Hypothalamus (tissue), 51 donors: ENCODE measurements around the gene UBXN1.

ENCODE experiments used
- DNase-seq, 51 donors: peaks; one replicate each; lab custom pipeline; 2025; lab: John Stamatoyannopoulos, UW

Gene UBXN1, protein sequence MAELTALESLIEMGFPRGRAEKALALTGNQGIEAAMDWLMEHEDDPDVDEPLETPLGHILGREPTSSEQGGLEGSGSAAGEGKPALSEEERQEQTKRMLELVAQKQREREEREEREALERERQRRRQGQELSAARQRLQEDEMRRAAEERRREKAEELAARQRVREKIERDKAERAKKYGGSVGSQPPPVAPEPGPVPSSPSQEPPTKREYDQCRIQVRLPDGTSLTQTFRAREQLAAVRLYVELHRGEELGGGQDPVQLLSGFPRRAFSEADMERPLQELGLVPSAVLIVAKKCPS

DNA sequence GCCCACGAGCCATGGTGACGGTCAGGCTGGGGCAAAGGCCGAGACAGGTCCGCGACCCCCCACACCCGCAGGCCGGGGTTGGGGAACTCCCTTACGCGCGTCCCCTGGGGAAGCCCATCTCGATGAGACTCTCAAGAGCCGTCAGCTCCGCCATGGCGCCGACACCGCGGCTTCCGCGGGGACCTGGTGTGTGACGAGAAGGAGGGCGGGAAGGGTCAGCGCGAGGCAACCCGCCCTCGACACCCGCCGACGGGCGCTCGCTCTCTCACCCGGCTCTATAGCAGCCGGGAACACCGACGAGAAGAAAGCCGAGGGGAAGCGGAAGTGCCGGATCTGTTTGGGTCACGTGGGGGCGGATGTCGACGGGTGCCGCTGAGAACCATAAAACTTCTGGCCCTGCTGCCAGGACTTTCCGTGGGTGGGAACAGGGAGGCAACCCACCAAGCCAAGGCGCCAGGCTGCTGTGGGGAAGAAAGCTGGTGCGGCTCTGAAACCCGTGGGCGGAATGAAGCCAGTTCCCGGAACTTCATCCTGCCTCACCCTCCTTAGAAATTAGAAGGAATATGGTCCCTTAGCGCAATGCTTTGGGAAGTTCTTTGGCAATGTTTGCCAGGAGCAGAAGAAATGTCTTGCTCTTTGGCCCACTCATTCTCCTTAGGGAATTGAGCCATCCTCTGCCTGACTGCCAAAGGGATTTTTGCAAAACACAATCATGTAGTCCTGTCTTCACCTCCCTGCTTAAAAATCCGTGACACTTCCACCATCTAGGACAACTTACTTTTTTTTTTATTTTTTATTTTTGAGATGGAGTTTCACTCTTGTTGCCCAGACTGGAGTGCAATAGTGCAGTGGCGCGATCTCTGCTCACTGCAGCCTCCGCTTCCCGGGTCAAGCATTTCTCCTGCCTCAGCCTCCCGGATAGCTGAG is at the start of gene UBXN1:
Gene UBXN1 (minus strand): TSS at position 304 of the 927 bp plus-strand sequence. CDS start 150 bp downstream, at position 154.
- peak; percentile 58 to 93 (median 81) for DNase-seq

- peak; percentile 35 to 93 (median 79) for DNase-seq
Observed at GRCh38 chr11:62728171-62728988, 49.5 kb upstream of the UBXN1 start, which contains the start of gene TTC9C. TTC9C (plus strand) TSS chr11:62728486; CDS start chr11:62728849, 363 bp downstream.

GRCh38 chr11:62727872-62728170 is 48.9 kb upstream of the UBXN1 start:
- DNase-seq, result peak in 50 of 51 donors; percentile 53 to 99 (median 82)

GRCh38 chr11:62727165-62727871 is 48.4 kb upstream of the UBXN1 start, which contains the start of gene HNRNPUL2:
HNRNPUL2 (minus strand) TSS chr11:62727457; CDS start chr11:62727156, 301 bp downstream.
- peak; percentile 89 to 99 (median 96) for DNase-seq

DNA sequence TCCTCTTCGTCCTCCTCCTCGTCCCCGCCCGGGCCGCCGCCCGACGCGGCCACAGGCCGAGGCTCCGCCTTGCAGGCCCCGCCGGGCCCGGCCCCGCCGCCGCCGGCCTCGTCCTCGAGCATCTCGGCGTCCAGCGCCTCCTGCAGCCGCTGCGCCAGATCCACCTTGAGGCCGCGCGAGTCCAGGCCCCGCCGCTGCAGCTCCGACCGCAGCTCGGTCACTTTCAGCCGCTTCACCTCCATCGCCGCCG is 48.0 kb upstream of the UBXN1 start:
- DNase-seq, result peak in 2 of 51 donors; percentile 44 to 51

- DNase-seq, result peak in 2 of 51 donors; percentile 36 to 54
Observed at GRCh38 chr11:62726156-62726914, 47.5 kb upstream of the UBXN1 start.

- no peak for DNase-seq
Observed at GRCh38 chr11:62725646-62726045, 46.8 kb upstream of the UBXN1 start.

GRCh38 chr11:62724171-62724570 is 45.3 kb upstream of the UBXN1 start:
- no peak for DNase-seq

- DNase-seq, result no peak
Observed at GRCh38 chr11:62721994-62722393, 43.1 kb upstream of the UBXN1 start.

GRCh38 chr11:62719302-62719978 is 40.6 kb upstream of the UBXN1 start:
- no peak for DNase-seq

DNA sequence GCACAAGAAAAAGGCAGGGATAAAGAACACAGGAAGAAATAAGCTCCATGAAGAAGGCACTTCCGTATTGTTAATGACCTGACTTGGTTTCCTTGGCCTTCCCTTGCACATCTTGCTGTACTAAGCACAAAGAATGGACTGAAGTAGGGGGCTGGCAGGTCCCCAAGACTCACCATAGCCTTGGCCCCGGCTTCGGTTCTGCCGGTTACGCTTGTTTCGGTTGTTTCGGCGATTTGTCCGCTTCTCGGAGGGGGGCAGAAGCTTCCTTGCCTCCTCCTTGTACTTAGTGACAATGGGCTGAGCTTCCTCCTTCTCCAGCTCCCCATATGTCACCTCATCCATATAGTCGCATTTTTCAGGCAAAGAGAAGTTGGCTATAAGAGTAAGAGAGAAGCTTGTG is 37.9 kb upstream of the UBXN1 start:
- DNase-seq, result peak in 6 of 51 donors; percentile 2 to 17 (median 9)

GRCh38 chr11:62716206-62716605 is 37.3 kb upstream of the UBXN1 start:
- no peak for DNase-seq

DNA sequence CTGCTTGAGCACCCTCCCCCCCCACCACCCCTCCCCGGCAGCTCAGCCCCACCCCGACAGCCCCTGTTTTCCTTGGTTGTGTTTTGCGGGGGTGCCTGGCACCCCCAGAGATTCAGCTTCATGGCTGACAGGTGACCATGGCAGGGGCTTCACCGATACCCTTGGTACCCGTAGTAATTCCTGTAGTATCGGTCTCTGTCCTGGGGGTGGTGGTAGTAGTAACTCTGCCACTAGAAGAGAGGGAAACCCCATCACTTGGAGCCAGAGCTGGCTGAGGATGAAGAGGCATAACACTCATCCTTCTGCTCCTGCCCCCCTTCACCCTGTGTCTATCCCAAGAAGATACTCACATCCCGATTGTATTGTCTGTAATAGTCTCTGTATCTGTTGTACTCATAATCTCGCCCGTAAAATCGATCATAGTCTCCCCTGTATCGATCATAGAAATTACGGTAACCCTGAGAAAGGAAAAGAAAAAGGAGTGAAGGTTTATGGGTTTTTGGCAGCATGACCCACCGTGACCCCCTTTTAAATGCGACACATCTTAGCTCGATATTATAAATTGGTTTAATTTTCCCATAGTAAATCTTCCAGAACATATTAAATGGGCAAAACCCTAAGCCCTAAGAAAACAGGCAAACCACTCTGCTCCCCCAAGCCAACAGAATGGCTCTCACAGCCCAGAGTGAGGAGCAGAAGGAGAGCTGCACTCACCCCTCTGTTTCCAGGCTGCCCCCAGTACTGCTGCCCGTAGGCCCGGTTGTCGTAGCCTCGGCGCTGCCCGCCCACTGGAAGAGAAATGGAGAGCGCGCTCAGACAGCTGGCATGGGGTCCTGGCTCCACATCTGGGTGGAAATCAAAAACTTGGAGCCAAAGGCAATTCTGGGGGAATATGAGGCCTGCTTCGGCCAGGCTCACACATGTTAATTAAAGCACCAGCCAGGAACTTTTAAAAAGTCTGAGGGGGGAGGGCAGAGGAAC is 36.6 kb upstream of the UBXN1 start:
- DNase-seq, result no peak

DNA sequence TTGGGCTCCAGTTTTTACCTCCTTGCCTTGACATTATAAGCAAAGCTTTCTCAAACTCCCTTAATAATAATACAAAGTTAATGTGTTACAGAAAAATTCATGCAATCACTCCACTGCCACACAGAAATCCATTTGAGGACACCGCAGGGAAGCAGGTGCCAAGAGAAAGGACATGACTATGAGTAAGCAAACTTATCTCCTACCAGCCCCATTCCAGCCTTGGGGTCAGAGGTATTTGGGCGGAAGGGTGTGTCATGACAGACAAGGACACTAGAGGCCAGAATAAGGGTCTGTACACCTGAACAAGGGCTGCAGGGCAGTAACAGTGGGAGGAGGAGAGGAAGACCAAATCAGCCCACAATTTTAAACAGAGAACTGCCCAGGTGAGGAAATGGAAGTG is 34.5 kb upstream of the UBXN1 start:
- no peak for DNase-seq

DNA sequence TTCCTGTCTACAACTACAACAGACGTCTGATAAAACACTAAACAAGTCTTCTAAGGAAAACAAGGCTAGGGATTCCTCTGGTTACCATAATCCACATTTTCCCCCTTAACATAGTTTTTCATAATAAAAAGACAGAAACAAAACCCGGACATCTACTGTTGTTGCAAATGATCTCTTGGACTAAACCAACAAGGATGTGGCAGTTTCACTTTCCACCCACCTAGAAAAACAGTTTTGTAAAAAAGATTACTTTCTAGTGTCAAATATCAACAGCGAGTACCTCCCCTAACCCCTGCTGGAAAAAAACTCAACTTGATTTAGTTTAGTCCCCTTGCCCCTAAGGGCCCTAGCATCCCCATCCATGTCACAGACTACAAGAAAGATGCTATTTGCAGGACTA is 34.0 kb upstream of the UBXN1 start:
- DNase-seq, result no peak

DNA sequence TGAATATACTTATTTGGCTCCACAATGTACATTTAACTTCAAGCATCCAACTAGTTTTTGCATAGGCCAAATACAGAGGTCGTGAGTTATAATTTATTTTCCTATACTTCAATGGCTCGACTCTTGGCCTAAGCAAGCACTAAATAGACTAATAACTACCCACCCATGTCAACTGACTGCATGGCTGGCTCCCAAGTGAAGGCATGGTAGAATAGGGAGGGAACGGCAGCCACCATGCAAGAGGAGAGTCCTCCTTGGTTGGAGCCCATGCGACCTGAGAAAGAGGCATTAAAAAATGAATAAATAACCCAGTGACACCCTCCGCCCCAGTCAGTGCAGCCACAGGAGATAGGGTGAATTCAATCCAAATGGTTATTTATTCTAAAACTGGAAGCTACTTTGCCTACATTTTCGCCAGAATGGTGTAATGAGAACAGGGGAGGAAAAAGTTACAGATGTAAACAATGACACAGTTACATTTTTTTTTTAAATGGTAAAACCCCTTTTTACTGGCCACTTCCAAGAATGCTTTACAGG is 33.5 kb upstream of the UBXN1 start:
- no peak for DNase-seq

- peak in 5 of 51 donors; percentile 40 to 67 (median 53) for DNase-seq
Observed at GRCh38 chr11:62710001-62710345, 31.1 kb upstream of the UBXN1 start.
